Measurements from ENCODE around the gene CDKAL1.

- TF ChIP-seq CTCF (IDR thresholded peaks at IDR 0.05), result no peak
- TF ChIP-seq POLR2A (IDR thresholded peaks at IDR 0.05), result no peak
- TF ChIP-seq POLR2AphosphoS5 (IDR thresholded peaks at IDR 0.05), result no peak
- no peak for TF ChIP-seq EP300 (IDR thresholded peaks at IDR 0.05)
Measured at GRCh38 chr6:20490591-20490990, 43.7 kb upstream of the CDKAL1 start.
